Skeletal muscle tissue (tissue), 1 donor: ENCODE measurements around the gene RRBP1. TPM values are rescaled to one million over a fixed set of nuclear protein-coding genes. Genes with fewer than 3 reads are reported as not detected.

Source experiments
- total RNA-seq: library from RNA; depleted of rRNA; stranded (reverse); fragments of >200 nt; gene quantifications from one replicate; pipeline ENCODE4 v1.2.3, GENCODE V29; 2014

RRBP1 gene
- total RNA-seq, 1 donor from 2014 or later = 76.2 TPM

Other genes starting within 250 kb of the RRBP1 start
- 1.0 TPM for gene BFSP1, start 150.9 kb downstream of the RRBP1 start, total RNA-seq
- gene DSTN, start 112.2 kb downstream of the RRBP1 start, total RNA-seq = 104 TPM
- gene BANF2, start 17.7 kb upstream of the RRBP1 start, total RNA-seq = not detected